ENCODE data around the gene HS3ST6. TPM values are rescaled to one million over a fixed set of nuclear protein-coding genes. Genes with fewer than 3 reads are reported as not detected.
"Not testable (repeated sequence)": the region's sequence is repeated elsewhere in the genome, so short reads cannot be mapped to it uniquely, and the experiment has no call there.

Gene HS3ST6
- total and polyA plus RNA-seq, 4 donors: 0.40 to 5.9 (median 1.4) TPM

DNA sequence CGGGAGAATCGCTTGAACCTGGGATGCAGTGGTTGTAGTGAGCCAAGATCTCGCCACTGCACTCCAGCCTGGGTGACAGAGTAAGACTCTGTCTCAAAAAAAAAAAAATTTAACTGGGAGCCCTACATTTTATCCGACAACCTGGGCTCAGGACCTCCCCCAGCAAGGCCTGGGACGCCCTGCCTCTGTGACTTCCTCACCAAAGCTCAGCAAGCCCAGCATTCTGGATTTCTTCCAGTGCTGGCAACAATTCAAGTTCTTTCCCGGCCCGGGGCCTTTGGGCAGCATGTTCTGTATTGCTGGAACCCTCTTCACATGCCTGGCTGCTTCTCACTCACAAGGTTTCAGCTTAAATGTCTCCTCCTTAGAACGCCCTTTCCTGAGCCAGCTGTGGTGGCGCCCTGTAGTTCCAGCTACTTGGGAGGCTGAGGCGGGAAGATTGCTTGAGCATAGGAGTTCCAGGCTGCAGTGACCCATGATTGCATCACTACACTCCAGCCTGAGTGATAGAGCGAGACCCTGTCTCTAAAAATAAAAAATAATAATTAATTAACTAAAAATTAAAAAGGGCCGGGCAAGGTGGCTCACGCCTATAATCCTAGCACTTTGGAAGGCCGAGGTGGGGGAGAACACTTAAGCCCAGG, 30.4 kb downstream of the HS3ST6 start:
- H3K9ac ChIP-seq (ENCODE audit: insufficient read depth in 1 of 2, low read length in 2 of 2): no peak overlapping the region
- H3K4me3 ChIP-seq: no peak overlapping the region
- TF ChIP-seq CTCF (IDR thresholded peaks at IDR 0.05; ENCODE audit: control extremely low read depth, extremely low read depth): no peak
- H3K4me1 ChIP-seq (ENCODE audit: control insufficient read depth in 5 of 5, insufficient read depth in 5 of 5, low read length in 5 of 5): no peaks in the 10 kb centered on the region
- no peak overlapping the region for H3K27ac ChIP-seq (ENCODE audit: low read depth in 1 of 2, low read length in 1 of 2)
- H3K27me3 ChIP-seq (ENCODE audit: control insufficient read depth in 3 of 3, insufficient read depth in 3 of 3, low read length in 2 of 3): peaks cover 0 to 11% (median 11%) of the 10 kb centered on the region in 3 donors
- H3K36me3 ChIP-seq (ENCODE audit: control insufficient read depth in 4 of 4, insufficient read depth in 4 of 4, low read length in 4 of 4): no peaks in the 10 kb centered on the region
- 77 to 81% methylated on average over 14 of the region's 14 CpGs for WGBS, 2 donors
- no peak for ATAC-seq (ENCODE audit: insufficient read depth, low FRiP score)
- no peak for DNase-seq
- no peaks in the 10 kb centered on the region for H3K9me3 ChIP-seq (ENCODE audit: control insufficient read depth in 4 of 4, insufficient read depth in 3 of 4, low read length in 3 of 4)

GRCh38 chr16:1884889-1885288, 33.3 kb downstream of the HS3ST6 start:
- DNase-seq (no peak), ATAC-seq (ENCODE audit: insufficient read depth, low FRiP score) (no peak)
- Histone ChIP-seq H3K27me3 (ENCODE audit: control insufficient read depth in 3 of 3, insufficient read depth in 3 of 3, low read length in 2 of 3) (peaks cover 0 to 5% (median 3%) of the 10 kb centered on the region in 3 donors), H3K9me3 (ENCODE audit: control insufficient read depth in 4 of 4, insufficient read depth in 3 of 4, low read length in 3 of 4) (no peaks in the 10 kb centered on the region), H3K4me3 (no peak overlapping the region), H3K4me1 (ENCODE audit: control insufficient read depth in 5 of 5, insufficient read depth in 5 of 5, low read length in 5 of 5) (no peaks in the 10 kb centered on the region), H3K36me3 (ENCODE audit: control insufficient read depth in 4 of 4, insufficient read depth in 4 of 4, low read length in 4 of 4) (no peaks in the 10 kb centered on the region), H3K27ac (ENCODE audit: low read depth in 1 of 2, low read length in 1 of 2) (no peak overlapping the region), H3K9ac (ENCODE audit: insufficient read depth in 1 of 2, low read length in 2 of 2) (no peak overlapping the region)
- no peak for TF ChIP-seq CTCF (IDR thresholded peaks at IDR 0.05; ENCODE audit: control extremely low read depth, extremely low read depth)
- 77 to 83% methylated on average over 5 of the region's 5 CpGs for WGBS, 2 donors

DNA sequence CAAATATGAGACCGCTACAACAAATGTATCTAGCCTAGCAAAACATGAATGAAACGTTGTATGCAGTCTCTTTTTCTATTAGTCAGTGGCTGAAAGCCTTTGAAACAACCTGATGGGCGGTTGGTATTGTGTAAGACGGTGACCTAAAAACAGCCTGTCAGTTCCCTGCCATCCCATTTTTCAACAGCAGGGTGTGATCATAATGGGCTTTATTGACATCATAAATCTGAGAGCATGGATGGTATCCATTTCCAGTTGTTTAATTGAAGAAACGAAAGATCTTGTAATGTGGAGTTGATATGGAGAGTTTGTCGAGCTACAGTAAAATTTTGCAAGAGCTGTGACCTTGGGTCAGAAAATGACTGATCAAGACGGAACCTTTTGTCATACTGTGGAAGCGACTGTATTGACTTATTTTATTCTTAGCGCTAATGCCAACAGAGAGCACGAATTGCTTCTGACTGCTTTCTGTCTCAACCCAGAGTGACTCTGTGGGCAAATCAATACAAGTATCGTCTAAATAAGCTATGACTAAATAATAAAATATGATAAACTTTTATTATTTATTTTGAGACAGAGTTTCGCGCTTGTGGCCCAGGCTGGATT, 34.0 kb downstream of the HS3ST6 start:
- H3K9me3 ChIP-seq (ENCODE audit: control insufficient read depth in 4 of 4, insufficient read depth in 3 of 4, low read length in 3 of 4): no peaks in the 10 kb centered on the region
- H3K9ac ChIP-seq (ENCODE audit: insufficient read depth in 1 of 2, low read length in 2 of 2): no peak overlapping the region
- DNase-seq (no peak), ATAC-seq (ENCODE audit: insufficient read depth, low FRiP score) (no peak)
- WGBS, 2 donors: 61% methylated on average over 13 of the region's 13 CpGs
- H3K4me1 ChIP-seq (ENCODE audit: control insufficient read depth in 5 of 5, insufficient read depth in 5 of 5, low read length in 5 of 5): no peaks in the 10 kb centered on the region
- H3K36me3 ChIP-seq (ENCODE audit: control insufficient read depth in 4 of 4, insufficient read depth in 4 of 4, low read length in 4 of 4): no peaks in the 10 kb centered on the region
- no peak overlapping the region for H3K27ac ChIP-seq (ENCODE audit: low read depth in 1 of 2, low read length in 1 of 2)
- no peak overlapping the region for H3K4me3 ChIP-seq
- H3K27me3 ChIP-seq (ENCODE audit: control insufficient read depth in 3 of 3, insufficient read depth in 3 of 3, low read length in 2 of 3): peaks cover 0 to 5% (median 3%) of the 10 kb centered on the region in 3 donors
- TF ChIP-seq CTCF (IDR thresholded peaks at IDR 0.05; ENCODE audit: control extremely low read depth, extremely low read depth): no peak

DNA sequence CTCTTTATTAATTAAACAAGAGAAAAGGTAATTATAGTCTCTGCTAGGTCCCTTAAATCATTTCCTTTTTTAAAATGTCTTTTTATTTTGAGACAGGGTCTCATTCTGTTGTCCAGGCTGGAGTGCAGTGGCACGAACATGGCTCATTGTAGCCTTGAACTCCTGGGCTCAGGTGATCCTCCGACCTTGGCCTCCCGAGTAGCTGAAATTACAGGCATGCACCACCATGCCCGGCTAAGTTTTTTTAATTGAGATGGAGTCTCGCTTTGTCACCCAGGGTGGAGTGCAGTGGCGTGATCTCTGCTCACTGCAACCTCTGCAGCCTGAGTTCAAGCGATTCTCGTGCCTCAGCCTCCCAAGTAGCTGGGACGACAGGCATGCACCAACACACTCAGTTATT, 37.0 kb downstream of the HS3ST6 start:
- not testable (repeated sequence) for H3K9ac ChIP-seq (ENCODE audit: insufficient read depth in 1 of 2, low read length in 2 of 2); DNase-seq; H3K27me3 ChIP-seq (ENCODE audit: control insufficient read depth in 3 of 3, insufficient read depth in 3 of 3, low read length in 2 of 3); ATAC-seq (ENCODE audit: insufficient read depth, low FRiP score); H3K4me1 ChIP-seq (ENCODE audit: control insufficient read depth in 5 of 5, insufficient read depth in 5 of 5, low read length in 5 of 5); H3K36me3 ChIP-seq (ENCODE audit: control insufficient read depth in 4 of 4, insufficient read depth in 4 of 4, low read length in 4 of 4); H3K4me3 ChIP-seq; H3K9me3 ChIP-seq (ENCODE audit: control insufficient read depth in 4 of 4, insufficient read depth in 3 of 4, low read length in 3 of 4); H3K27ac ChIP-seq (ENCODE audit: low read depth in 1 of 2, low read length in 1 of 2)
- 86 to 92% methylated on average over 9 of the region's 9 CpGs for WGBS, 2 donors

All from lung (tissue), 12 donors.